Activated CD8-positive, alpha-beta T cell treated with anti-CD3 and anti-CD28 coated beads for 36 hours (primary cell): ENCODE results near the gene ENPP3. TPM values are rescaled to one million over a fixed set of nuclear protein-coding genes. Genes with fewer than 3 reads are reported as not detected.

Experiments
- ATAC-seq: fragments of 200-7000 bp; cut with Tn5 transposase; one replicate; pipeline ENCODE4 v1.10.0; 2021; ENCODE audit warnings: mild to moderate bottlenecking, moderate library complexity
- CTCF ChIA-PET: fragments of 350-600 bp; sonication (Branson Sonifier 250); formaldehyde crosslinking; loops from one replicate; lab custom pipeline; 2021; ENCODE audit warnings: antibody characterized with exemption; lab: Charles Lee
- POLR2A ChIA-PET: fragments of 350-600 bp; sonication (Branson Sonifier 250); formaldehyde crosslinking; loops from one replicate; lab custom pipeline; 2021; ENCODE audit warnings: antibody characterized with exemption; lab: Charles Lee
- DNase-seq: peaks from one replicate; pipeline ENCODE4 v3.0.0-alpha.2; 2020
- H3K27ac Mint-ChIP-seq: one replicate; pipeline ENCODE4 v1.8.0; 2021; ENCODE audit warnings: mild to moderate bottlenecking, mixed read lengths
- H3K27me3 Mint-ChIP-seq: one replicate; pipeline ENCODE4 v1.8.0; 2021; ENCODE audit warnings: mixed read lengths
- H3K36me3 Mint-ChIP-seq: one replicate; pipeline ENCODE4 v1.8.0; 2021; ENCODE audit warnings: low read depth, mixed read lengths
- H3K4me1 Mint-ChIP-seq: one replicate; pipeline ENCODE4 v1.8.0; 2021; ENCODE audit warnings: low read depth, mixed read lengths
- H3K4me3 Mint-ChIP-seq: one replicate; pipeline ENCODE4 v1.8.0; 2021; ENCODE audit warnings: mild to moderate bottlenecking, moderate library complexity, mixed read lengths
- H3K9me3 Mint-ChIP-seq: one replicate; pipeline ENCODE4 v1.8.0; 2021; ENCODE audit warnings: mixed read lengths
- intact Hi-C: fragments of 100-400 bp; cut with micrococcal nuclease; formaldehyde crosslinking; loops from one replicate; pipeline ENCODE4 v1.10.0; 2022
- total RNA-seq, 2 experiments: library from RNA; stranded (reverse); gene quantifications; one replicate each; pipeline ENCODE4 v1.2.3, GENCODE V29; 2021
- TF ChIP-seq, protein P1 (sequence below): fragments of 200-600 bp; IDR thresholded peaks from one replicate; pipeline ENCODE4 v1.8.0; 2022; ENCODE audit warnings: antibody characterized with exemption, mild to moderate bottlenecking

ENPP3 gene
- under 1 TPM; 0.49 to 0.79 TPM for total RNA-seq

DNA sequence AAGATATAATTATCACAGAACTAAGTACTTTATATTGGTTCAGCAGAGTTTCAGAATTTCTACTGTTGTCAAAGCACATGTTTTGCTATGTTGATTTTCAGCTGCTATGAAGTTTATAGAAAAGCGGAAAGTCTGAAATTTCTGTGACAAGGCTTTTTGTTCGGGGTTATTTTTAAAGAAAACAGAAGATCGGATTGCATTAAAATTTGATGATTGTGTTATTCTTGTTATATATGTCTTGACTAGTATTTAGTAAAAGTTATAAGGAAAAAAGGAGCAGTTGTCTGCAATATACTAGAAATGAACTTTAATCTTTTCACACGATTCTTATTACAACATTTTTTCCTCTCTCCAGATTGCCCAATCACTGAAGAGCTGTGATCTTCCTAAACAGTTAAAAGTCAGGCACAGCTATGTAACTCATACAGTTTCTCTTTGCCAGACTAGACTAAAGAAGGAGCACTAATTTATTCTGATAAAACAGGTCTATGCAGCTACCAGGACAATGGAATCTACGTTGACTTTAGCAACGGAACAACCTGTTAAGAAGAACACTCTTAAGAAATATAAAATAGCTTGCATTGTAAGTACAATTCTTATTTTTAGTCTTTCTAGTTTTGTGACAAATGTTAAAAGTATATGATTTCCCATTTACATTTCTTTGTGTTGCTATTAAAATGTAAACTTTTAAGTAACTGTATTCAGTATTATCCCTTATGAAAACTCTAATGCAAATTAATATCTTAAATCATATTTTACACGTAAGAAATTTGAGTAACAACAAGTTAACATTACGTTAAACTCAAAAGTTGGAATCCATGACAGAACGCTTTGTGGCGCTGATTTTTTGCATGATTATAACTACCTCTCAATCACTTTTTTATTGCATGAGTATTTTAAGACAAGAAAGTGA lies at the start of gene ENPP3:
Gene ENPP3 (plus strand): TSS at position 423 of the 913 bp plus-strand sequence. CDS start 83 bp downstream, at position 506.
- ATAC-seq, result no peak
- Mint-ChIP-seq H3K36me3 (no peaks in the 10 kb centered on the region), H3K4me1 (peaks cover 2% of the 10 kb centered on the region), H3K9me3 (no peaks in the 10 kb centered on the region), H3K27ac (no peak within 1 kb of the TSS), H3K4me3 (no peak within 1 kb of the TSS), H3K27me3 (no peaks in the 10 kb centered on the region)
- no peak for DNase-seq
- ChIA-PET CTCF (interaction anchor here (1.9 kb wide), 1 partner anchor 9 kb away, joined by 24 read pairs; the partner anchor contains the start of gene MED23), POLR2A (interaction anchor here (0.7 kb wide), 2 partner anchors 9 to 355 kb away, joined by 3 to 5 read pairs; partner anchors contain the start of gene MED23)
- TF ChIP-seq, protein P1, sequence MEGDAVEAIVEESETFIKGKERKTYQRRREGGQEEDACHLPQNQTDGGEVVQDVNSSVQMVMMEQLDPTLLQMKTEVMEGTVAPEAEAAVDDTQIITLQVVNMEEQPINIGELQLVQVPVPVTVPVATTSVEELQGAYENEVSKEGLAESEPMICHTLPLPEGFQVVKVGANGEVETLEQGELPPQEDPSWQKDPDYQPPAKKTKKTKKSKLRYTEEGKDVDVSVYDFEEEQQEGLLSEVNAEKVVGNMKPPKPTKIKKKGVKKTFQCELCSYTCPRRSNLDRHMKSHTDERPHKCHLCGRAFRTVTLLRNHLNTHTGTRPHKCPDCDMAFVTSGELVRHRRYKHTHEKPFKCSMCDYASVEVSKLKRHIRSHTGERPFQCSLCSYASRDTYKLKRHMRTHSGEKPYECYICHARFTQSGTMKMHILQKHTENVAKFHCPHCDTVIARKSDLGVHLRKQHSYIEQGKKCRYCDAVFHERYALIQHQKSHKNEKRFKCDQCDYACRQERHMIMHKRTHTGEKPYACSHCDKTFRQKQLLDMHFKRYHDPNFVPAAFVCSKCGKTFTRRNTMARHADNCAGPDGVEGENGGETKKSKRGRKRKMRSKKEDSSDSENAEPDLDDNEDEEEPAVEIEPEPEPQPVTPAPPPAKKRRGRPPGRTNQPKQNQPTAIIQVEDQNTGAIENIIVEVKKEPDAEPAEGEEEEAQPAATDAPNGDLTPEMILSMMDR, result no peak
- intact Hi-C loops, result no loop called here

DNA sequence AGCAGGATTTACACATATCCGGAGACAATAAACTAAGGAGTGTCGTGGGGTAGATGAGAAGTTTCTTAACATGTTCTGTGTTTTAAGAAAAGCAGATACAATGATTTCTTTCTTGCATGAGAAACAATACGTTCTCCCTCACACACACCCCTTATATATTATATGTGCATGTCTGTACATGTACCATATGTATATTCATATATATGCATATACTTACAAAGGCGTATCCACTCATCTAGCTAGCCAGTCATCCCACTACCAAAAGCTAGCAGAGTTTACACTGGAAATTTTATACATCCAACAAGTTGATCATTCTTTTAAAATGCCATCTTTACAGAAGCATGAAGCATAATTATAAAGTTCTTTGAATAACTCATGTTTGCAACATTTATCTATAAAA lies 49.2 kb upstream of the ENPP3 start:
- DNase-seq (no peak), ATAC-seq (no peak)
- intact Hi-C loops, result no loop called here
- TF ChIP-seq, protein P1, result no peak
- Mint-ChIP-seq H3K9me3 (no peaks in the 10 kb centered on the region), H3K4me1 (no peaks in the 10 kb centered on the region), H3K27ac (no peak overlapping the region), H3K4me3 (no peak overlapping the region), H3K27me3 (no peaks in the 10 kb centered on the region), H3K36me3 (peaks cover 32% of the 10 kb centered on the region)
- ChIA-PET POLR2A (no interaction called here), CTCF (no interaction called here)

DNA sequence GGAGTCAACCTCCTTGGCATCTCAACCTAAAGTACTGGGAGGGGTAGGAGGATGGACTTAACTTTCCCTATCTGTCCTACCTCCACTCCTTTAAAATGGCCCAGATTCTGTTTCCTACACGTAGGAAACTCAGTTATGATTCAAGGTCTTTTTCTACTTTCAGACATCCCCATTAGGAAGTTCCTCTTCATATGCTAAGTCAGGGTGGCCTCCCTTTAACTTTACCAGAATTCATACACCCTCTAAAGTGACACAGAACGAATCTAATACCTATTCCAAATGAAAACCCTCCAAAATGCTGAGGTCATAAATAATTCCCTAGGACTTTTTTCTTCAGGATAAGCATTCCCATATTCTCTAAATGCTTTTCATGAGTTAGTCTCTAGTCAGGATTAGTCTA lies 48.5 kb upstream of the ENPP3 start:
- no peak for DNase-seq
- Mint-ChIP-seq H3K36me3 (peaks cover 34% of the 10 kb centered on the region), H3K27me3 (no peaks in the 10 kb centered on the region), H3K9me3 (no peaks in the 10 kb centered on the region), H3K27ac (no peak overlapping the region), H3K4me3 (no peak overlapping the region), H3K4me1 (no peaks in the 10 kb centered on the region)
- CTCF ChIA-PET, result no interaction called here
- TF ChIP-seq, protein P1, result no peak
- POLR2A ChIA-PET, result no interaction called here
- no peak for ATAC-seq
- intact Hi-C loops, result no loop called here

DNA sequence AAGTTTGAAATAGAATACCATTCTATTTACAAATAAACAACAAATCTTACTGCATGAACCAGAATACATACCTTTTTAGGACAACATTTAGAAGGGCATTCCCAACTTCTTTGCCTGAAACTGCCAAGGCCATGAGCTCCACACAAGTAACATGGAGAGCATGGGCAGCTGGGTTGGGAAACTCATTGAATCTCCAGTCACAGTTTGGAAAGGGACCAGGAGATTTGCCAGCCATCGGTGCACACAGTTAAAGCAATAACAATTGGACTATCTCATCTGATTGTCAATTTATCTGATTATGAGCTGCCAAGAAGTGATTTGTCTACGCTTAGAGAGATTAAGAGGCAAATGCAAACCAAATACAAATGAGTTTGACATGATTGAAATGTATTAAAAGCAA lies 44.2 kb upstream of the ENPP3 start:
- Mint-ChIP-seq H3K9me3 (no peaks in the 10 kb centered on the region), H3K4me3 (no peak overlapping the region), H3K27ac (no peak overlapping the region), H3K36me3 (peaks cover 33% of the 10 kb centered on the region), H3K27me3 (no peaks in the 10 kb centered on the region), H3K4me1 (no peaks in the 10 kb centered on the region)
- intact Hi-C loops, result no loop called here
- DNase-seq (no peak), ATAC-seq (no peak)
- TF ChIP-seq, protein P1, result no peak
- ChIA-PET POLR2A (no interaction called here), CTCF (interaction anchor here (1.3 kb wide), 1 partner anchor 10 kb away, joined by 3 read pairs; no protein-coding TSS in a partner anchor)

DNA sequence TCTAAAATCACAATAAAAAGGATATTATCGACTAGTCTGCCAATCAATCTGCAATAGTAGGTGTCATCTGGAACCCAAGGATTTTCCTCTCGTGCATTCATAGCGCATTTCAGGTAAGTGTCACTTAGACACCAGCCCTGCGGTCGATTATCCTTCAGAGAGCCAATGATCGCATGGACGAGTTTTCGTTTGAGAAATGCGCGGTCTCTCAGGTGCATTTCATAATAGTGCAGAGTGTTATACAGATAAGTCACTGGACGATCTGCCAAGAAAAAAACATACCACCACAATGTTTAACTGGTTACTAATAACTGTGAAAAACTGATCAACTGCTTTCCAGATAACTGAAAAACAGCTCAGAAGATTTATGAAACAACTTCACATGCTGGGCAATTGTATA lies 43.0 kb upstream of the ENPP3 start:
- peaks cover 36% of the 10 kb centered on the region for H3K36me3 Mint-ChIP-seq
- ATAC-seq, result no peak

More for the DNA sequence above, 43.0 kb upstream of the ENPP3 start:
- Mint-ChIP-seq H3K9me3 (no peaks in the 10 kb centered on the region), H3K4me3 (no peak overlapping the region), H3K4me1 (no peaks in the 10 kb centered on the region), H3K27ac (no peak overlapping the region), H3K27me3 (no peaks in the 10 kb centered on the region)
- ChIA-PET CTCF (no interaction called here), POLR2A (interaction anchor here (0.9 kb wide), 1 partner anchor 9 kb away, joined by 4 read pairs; no protein-coding TSS in a partner anchor)
- intact Hi-C loops, result no loop called here
- TF ChIP-seq, protein P1, result no peak
- DNase-seq, result no peak
